Mesothelial cell of epicardium (in vitro differentiated cells): ENCODE results near the gene SULT1C3. TPM values are rescaled to one million over a fixed set of nuclear protein-coding genes. Genes with fewer than 3 reads are reported as not detected.

Experiments used
- DNase-seq, 2 experiments: peaks; one replicate each; pipeline ENCODE4 v3.0.0; 2021; ENCODE audit warnings: low spot score in 2 of 2; ENCODE audit not compliant: unreplicated experiment in 2 of 2
- H3K27ac Mint-ChIP-seq: 2 replicates; pipeline ENCODE4 v1.8.0; 2021; ENCODE audit warnings: mixed read lengths
- H3K27me3 Mint-ChIP-seq: 2 replicates; pipeline ENCODE4 v1.8.0; 2021; ENCODE audit warnings: low read depth, mixed read lengths
- H3K36me3 Mint-ChIP-seq: 2 replicates; pipeline ENCODE4 v1.8.0; 2021; ENCODE audit warnings: mixed read lengths
- H3K4me1 Mint-ChIP-seq: 2 replicates; pipeline ENCODE4 v1.8.0; 2021; ENCODE audit warnings: mixed read lengths
- H3K4me3 Mint-ChIP-seq: 2 replicates; pipeline ENCODE4 v1.8.0; 2021; ENCODE audit warnings: mild to moderate bottlenecking, moderate library complexity, mixed read lengths
- H3K9me3 Mint-ChIP-seq: 2 replicates; pipeline ENCODE4 v1.8.0; 2021; ENCODE audit warnings: mixed read lengths
- total RNA-seq: library from RNA; stranded (reverse); gene quantifications from 3 replicates; pipeline ENCODE4 v1.2.1, GENCODE V29; 2021
- TF ChIP-seq, protein P1 (sequence below): fragments of 200-600 bp; sonication (generic); IDR thresholded peaks from one replicate; pipeline ENCODE4 v1.5.0; 2021; ENCODE audit warnings: antibody characterized with exemption; ENCODE audit not compliant: unreplicated experiment

The SULT1C3 gene
- total RNA-seq, 1 donor from 2014 or later: not detected

DNA sequence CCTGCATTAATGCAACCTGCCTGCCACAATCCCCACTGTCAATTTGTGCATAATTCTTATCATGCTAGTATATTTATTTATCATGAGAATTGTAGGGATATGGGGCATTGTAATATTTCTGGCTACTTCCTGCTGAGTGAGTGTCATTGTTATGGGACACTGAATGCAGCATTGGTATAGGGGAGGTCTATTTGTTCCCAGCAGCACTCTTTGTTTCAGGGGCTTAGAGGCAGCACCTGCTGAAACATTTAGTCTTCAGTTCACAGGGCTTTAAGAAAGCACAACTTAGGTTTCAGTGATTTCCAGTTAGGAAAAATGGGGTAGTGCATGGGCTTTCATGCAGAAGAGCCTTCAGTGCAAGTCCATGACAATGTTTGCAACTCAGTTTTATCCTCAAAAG is 23.6 kb downstream of the SULT1C3 start:
- no peaks in the 10 kb centered on the region for H3K36me3 Mint-ChIP-seq
- DNase-seq: no peak
- no peaks in the 10 kb centered on the region for H3K9me3 Mint-ChIP-seq
- peaks cover 16% of the 10 kb centered on the region for H3K27me3 Mint-ChIP-seq
- TF ChIP-seq, protein P1, sequence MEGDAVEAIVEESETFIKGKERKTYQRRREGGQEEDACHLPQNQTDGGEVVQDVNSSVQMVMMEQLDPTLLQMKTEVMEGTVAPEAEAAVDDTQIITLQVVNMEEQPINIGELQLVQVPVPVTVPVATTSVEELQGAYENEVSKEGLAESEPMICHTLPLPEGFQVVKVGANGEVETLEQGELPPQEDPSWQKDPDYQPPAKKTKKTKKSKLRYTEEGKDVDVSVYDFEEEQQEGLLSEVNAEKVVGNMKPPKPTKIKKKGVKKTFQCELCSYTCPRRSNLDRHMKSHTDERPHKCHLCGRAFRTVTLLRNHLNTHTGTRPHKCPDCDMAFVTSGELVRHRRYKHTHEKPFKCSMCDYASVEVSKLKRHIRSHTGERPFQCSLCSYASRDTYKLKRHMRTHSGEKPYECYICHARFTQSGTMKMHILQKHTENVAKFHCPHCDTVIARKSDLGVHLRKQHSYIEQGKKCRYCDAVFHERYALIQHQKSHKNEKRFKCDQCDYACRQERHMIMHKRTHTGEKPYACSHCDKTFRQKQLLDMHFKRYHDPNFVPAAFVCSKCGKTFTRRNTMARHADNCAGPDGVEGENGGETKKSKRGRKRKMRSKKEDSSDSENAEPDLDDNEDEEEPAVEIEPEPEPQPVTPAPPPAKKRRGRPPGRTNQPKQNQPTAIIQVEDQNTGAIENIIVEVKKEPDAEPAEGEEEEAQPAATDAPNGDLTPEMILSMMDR: no peak
- H3K4me1 Mint-ChIP-seq: no peaks in the 10 kb centered on the region
- H3K4me3 Mint-ChIP-seq: no peak overlapping the region
- no peak overlapping the region for H3K27ac Mint-ChIP-seq

DNA sequence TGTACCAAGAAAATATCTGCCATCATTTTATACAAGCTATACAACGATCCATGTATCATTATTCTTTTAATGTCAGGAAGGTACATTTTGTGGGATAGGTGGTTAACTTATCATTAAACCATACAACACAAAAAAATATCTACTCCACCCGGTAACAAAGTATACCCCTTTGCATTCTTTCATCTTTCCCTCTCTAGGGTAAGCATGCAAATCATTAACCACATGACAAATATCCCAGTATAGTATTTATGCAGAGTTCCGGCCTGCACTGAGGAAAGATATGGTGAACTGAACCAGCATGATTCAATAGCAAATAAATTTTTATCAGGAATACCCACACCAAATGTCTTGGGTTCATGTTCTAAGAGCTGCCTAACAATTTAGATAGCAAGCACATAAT is 26.4 kb downstream of the SULT1C3 start:
- Mint-ChIP-seq H3K27ac (no peak overlapping the region), H3K27me3 (peaks cover 11% of the 10 kb centered on the region), H3K36me3 (no peaks in the 10 kb centered on the region), H3K4me3 (no peak overlapping the region), H3K4me1 (no peaks in the 10 kb centered on the region), H3K9me3 (no peaks in the 10 kb centered on the region)
- TF ChIP-seq, protein P1: no peak
- no peak for DNase-seq

DNA sequence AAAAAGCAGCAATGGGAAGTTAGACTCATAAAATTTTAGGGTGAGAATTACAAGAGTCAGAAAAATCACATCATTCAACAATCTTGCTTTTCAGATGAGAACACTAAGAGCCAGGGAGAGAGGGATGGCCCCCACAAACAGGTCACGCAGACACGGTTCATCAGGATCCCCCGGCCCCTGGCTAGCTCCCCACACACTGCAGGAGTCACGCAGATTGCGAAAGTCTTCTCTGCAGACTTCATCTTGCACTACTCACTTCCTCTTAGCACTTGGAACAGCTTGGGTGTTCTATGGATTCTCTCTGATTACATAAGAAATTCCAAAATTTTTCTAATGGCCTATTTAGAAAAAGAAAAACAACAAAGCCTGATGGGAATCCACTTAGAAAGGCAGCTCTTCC is 27.3 kb downstream of the SULT1C3 start:
- Mint-ChIP-seq H3K36me3 (no peaks in the 10 kb centered on the region), H3K27ac (no peak overlapping the region), H3K27me3 (peaks cover 9% of the 10 kb centered on the region), H3K9me3 (no peaks in the 10 kb centered on the region), H3K4me1 (no peaks in the 10 kb centered on the region), H3K4me3 (no peak overlapping the region)
- TF ChIP-seq, protein P1: no peak
- no peak for DNase-seq

GRCh38 chr2:108268001-108268400 is 28.2 kb downstream of the SULT1C3 start:
- DNase-seq: no peak
- Mint-ChIP-seq H3K27me3 (peaks cover 9% of the 10 kb centered on the region), H3K27ac (no peak overlapping the region), H3K4me3 (no peak overlapping the region), H3K9me3 (no peaks in the 10 kb centered on the region), H3K36me3 (no peaks in the 10 kb centered on the region), H3K4me1 (no peaks in the 10 kb centered on the region)
- TF ChIP-seq, protein P1: no peak

DNA sequence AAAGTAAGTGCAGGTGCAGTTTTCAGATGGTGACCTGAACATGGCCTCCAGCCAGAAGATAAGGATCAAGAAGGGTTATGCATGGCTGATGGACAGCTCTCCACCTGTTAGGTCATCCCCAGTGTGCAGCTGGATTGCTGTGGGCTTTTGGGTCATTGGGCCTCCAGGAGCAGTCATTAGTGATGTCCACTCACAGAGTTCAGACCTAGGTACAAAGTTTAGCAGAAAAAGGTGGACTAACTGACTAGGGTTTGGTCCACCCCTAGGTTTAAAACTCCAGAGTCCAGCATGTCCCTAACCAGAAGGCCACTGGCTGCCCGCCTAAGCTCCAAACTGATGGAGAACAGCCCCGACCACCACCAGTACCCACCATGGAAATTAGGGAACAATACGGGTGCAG is 30.6 kb downstream of the SULT1C3 start:
- no peaks in the 10 kb centered on the region for H3K36me3 Mint-ChIP-seq
- H3K4me3 Mint-ChIP-seq: no peak overlapping the region
- H3K27me3 Mint-ChIP-seq: peaks cover 2% of the 10 kb centered on the region
- H3K4me1 Mint-ChIP-seq: no peaks in the 10 kb centered on the region
- TF ChIP-seq, protein P1: no peak
- DNase-seq: no peak
- H3K27ac Mint-ChIP-seq: no peak overlapping the region
- no peaks in the 10 kb centered on the region for H3K9me3 Mint-ChIP-seq
